PC-9 (cell line): ENCODE results near the gene FAM216A. TPM values are rescaled to one million over a fixed set of nuclear protein-coding genes. Genes with fewer than 3 reads are reported as not detected.
"Not testable (repeated sequence)": the region's sequence is repeated elsewhere in the genome, so short reads cannot be mapped to it uniquely, and the experiment has no call there.

ENCODE experiments used
- BruUV-seq: library from RNA; stranded (reverse); fragments of 400-500 nt; replicated peaks from 2 replicates; lab custom pipeline; 2021; lab: Mats Ljungman, UMichigan
- CTCF ChIA-PET: fragments of 300-600 bp; sonication (Branson Sonifier 250); formaldehyde crosslinking; loops from one replicate; lab custom pipeline; 2022; ENCODE audit warnings: antibody characterized with exemption; lab: Charles Lee
- POLR2A ChIA-PET: fragments of 300-600 bp; sonication (Branson Sonifier 250); formaldehyde crosslinking; loops from one replicate; lab custom pipeline; 2022; ENCODE audit warnings: antibody characterized with exemption; ENCODE audit not compliant: unreplicated experiment; lab: Charles Lee
- DNase-seq, 2 experiments: peaks; one replicate each; pipeline versions ENCODE4 v3.0.0 to v3.0.0-alpha.2; 2015 to 2022; ENCODE audit warnings: mixed read lengths in 1 of 2
- H2AFZ ChIP-seq: fragments of 200-600 bp; sonication (generic); 2 replicates; pipeline ENCODE4 v1.8.1; 2017; ENCODE audit warnings: antibody characterized with exemption
- H3F3A ChIP-seq: fragments of 200-600 bp; sonication (generic); 2 replicates; pipeline ENCODE4 v1.8.1; 2017; ENCODE audit warnings: antibody characterized with exemption, mild to moderate bottlenecking, low read depth; ENCODE audit not compliant: insufficient read depth
- H3K27ac ChIP-seq: fragments of 200-600 bp; sonication (generic); 2 replicates; pipeline ENCODE4 v1.6.1; 2016; ENCODE audit warnings: mixed run types
- H3K27me3 ChIP-seq: fragments of 200-600 bp; sonication (generic); 2 replicates; pipeline ENCODE4 v1.6.1; 2016; ENCODE audit warnings: low read depth, mixed run types; ENCODE audit not compliant: insufficient read depth
- H3K36me3 ChIP-seq: fragments of 200-600 bp; sonication (generic); 2 replicates; pipeline ENCODE4 v1.6.1; 2016; ENCODE audit warnings: low read depth, mixed run types
- H3K4me1 ChIP-seq: fragments of 200-600 bp; sonication (generic); replicated peaks from 2 replicates; pipeline ENCODE4 v1.6.1; 2016; ENCODE audit warnings: mixed run types; ENCODE audit not compliant: insufficient read depth
- H3K4me2 ChIP-seq: fragments of 200-600 bp; sonication (generic); 2 replicates; pipeline ENCODE4 v1.6.1; 2017; ENCODE audit warnings: mixed run types
- H3K4me3 ChIP-seq: fragments of 200-600 bp; sonication (generic); 2 replicates; pipeline ENCODE4 v1.6.1; 2016; ENCODE audit warnings: mixed run types
- H3K79me2 ChIP-seq: fragments of 200-600 bp; sonication (generic); 2 replicates; pipeline ENCODE4 v1.6.1; 2017; ENCODE audit warnings: low read depth, mixed run types
- H3K9me2 ChIP-seq: fragments of 200-600 bp; sonication (generic); 2 replicates; pipeline ENCODE4 v1.8.1; 2017; ENCODE audit warnings: mild to moderate bottlenecking; ENCODE audit not compliant: insufficient read depth
- H3K9me3 ChIP-seq: fragments of 200-600 bp; sonication (generic); 2 replicates; pipeline ENCODE4 v1.8.1; 2016; ENCODE audit warnings: low read depth; ENCODE audit not compliant: insufficient read depth
- H4K20me1 ChIP-seq: fragments of 200-600 bp; sonication (generic); 2 replicates; pipeline ENCODE4 v1.8.1; 2017; ENCODE audit not compliant: insufficient read depth
- CTCF ChIP-seq: fragments of 200-600 bp; sonication (generic); conservative IDR thresholded peaks from 2 replicates; pipeline ENCODE4 v1.6.1; 2017; ENCODE audit warnings: mixed run types, antibody characterized with exemption, mild to moderate bottlenecking, moderate library complexity
- EZH2 ChIP-seq: fragments of 200-600 bp; sonication (generic); IDR thresholded peaks from 2 replicates; pipeline ENCODE4 v1.8.0; 2017; ENCODE audit warnings: antibody characterized with exemption, low read depth
- intact Hi-C: fragments of 100-400 bp; cut with micrococcal nuclease; formaldehyde crosslinking; loops from one replicate; pipeline ENCODE4 v1.10.0; 2022; ENCODE audit not compliant: unreplicated experiment
- total RNA-seq: library from RNA; stranded (reverse); gene quantifications from 2 replicates; pipeline ENCODE4 v1.2.3, GENCODE V29; 2021

Gene FAM216A
- total RNA-seq, 1 experiment from 2014 or later, result 8.0 TPM

- Histone ChIP-seq H2AFZ (no peak overlapping the region), H4K20me1 (no peaks in the 10 kb centered on the region), H3K4me1 (peaks cover 18% of the 10 kb centered on the region), H3F3A (peaks cover 6% of the 10 kb centered on the region; the same call in 1 of the 2 replicates), H3K36me3 (0 out of 2 replicates have a peak, but pooled peaks cover 9% of the 10 kb centered on the region), H3K4me2 (no peak overlapping the region), H3K9me3 (no peaks in the 10 kb centered on the region), H3K9me2 (no peaks in the 10 kb centered on the region), H3K27me3 (no peaks in the 10 kb centered on the region), H3K27ac (no peak overlapping the region), H3K4me3 (no peak overlapping the region), H3K79me2 (peaks cover 28% of the 10 kb centered on the region)
- ChIA-PET POLR2A (no interaction called here), CTCF (interaction anchor here (0.7 kb wide), 1 partner anchor 832 kb away, joined by 4 read pairs; no protein-coding TSS in a partner anchor)
- intact Hi-C loops, result no loop called here
- BruUV-seq, result no TSS peak
- TF ChIP-seq EZH2 (no peak), CTCF (no peak)
- no peak for DNase-seq
These were observed 3.6 kb upstream of the FAM216A start for GRCh38 chr12:110465024-110465423.

- H4K20me1 ChIP-seq, H3K27me3 ChIP-seq, POLR2A ChIA-PET, H3K4me2 ChIP-seq, H2AFZ ChIP-seq, H3K36me3 ChIP-seq, H3K4me3 ChIP-seq, H3K9me3 ChIP-seq, BruUV-seq, H3K9me2 ChIP-seq, H3F3A ChIP-seq, CTCF ChIA-PET, H3K27ac ChIP-seq, DNase-seq, intact Hi-C loops: not testable (repeated sequence)
- H3K79me2 ChIP-seq, result peaks cover 34% of the 10 kb centered on the region
- H3K4me1 ChIP-seq, result peaks cover 18% of the 10 kb centered on the region
These were observed 2.9 kb upstream of the FAM216A start for GRCh38 chr12:110465765-110466164.

GRCh38 chr12:110466791-110467190 lies 1.9 kb upstream of the FAM216A start:
- Histone ChIP-seq H3K27me3 (no peaks in the 10 kb centered on the region), H3K9me2 (no peaks in the 10 kb centered on the region), H3K79me2 (peaks cover 34% of the 10 kb centered on the region), H3F3A (peaks cover 6% of the 10 kb centered on the region; the same call in 1 of the 2 replicates), H3K9me3 (no peaks in the 10 kb centered on the region), H3K4me1 (peaks cover 18% of the 10 kb centered on the region), H2AFZ (no peak overlapping the region), H4K20me1 (no peaks in the 10 kb centered on the region), H3K36me3 (no peaks in the 10 kb centered on the region), H3K27ac (no peak overlapping the region), H3K4me3 (peak overlapping the region; percentile 81), H3K4me2 (peak overlapping the region; percentile 98)
- DNase-seq, result no peak
- CTCF ChIA-PET, result no interaction called here
- TF ChIP-seq CTCF, result no peak
- TF ChIP-seq EZH2, result no peak
- BruUV-seq, result no TSS peak
- POLR2A ChIA-PET, result interaction anchor here (0.7 kb wide), 1 partner anchor 197 kb away, joined by 4 read pairs; no protein-coding TSS in a partner anchor
- intact Hi-C loops, result no loop called here
